OCI-LY7 (cell line): ENCODE data around the gene DNAJB7.

Source experiments
- EZH2phosphoT487 ChIP-seq: fragments of 200-600 bp; sonication (generic); IDR thresholded peaks from 2 replicates; pipeline ENCODE4 v1.6.1; 2018; ENCODE audit warnings: low read depth, borderline replicate concordance, mild to moderate bottlenecking, mixed run types, antibody characterized with exemption, low read length, moderate library complexity, mixed read lengths
- TF ChIP-seq, protein P1 (sequence below): fragments of 200-600 bp; sonication (generic); conservative IDR thresholded peaks from 2 replicates; pipeline ENCODE4 v1.5.1; 2014; ENCODE audit warnings: mild to moderate bottlenecking, antibody characterized with exemption, low read length, moderate library complexity, mixed read lengths

- TF ChIP-seq, protein P1, sequence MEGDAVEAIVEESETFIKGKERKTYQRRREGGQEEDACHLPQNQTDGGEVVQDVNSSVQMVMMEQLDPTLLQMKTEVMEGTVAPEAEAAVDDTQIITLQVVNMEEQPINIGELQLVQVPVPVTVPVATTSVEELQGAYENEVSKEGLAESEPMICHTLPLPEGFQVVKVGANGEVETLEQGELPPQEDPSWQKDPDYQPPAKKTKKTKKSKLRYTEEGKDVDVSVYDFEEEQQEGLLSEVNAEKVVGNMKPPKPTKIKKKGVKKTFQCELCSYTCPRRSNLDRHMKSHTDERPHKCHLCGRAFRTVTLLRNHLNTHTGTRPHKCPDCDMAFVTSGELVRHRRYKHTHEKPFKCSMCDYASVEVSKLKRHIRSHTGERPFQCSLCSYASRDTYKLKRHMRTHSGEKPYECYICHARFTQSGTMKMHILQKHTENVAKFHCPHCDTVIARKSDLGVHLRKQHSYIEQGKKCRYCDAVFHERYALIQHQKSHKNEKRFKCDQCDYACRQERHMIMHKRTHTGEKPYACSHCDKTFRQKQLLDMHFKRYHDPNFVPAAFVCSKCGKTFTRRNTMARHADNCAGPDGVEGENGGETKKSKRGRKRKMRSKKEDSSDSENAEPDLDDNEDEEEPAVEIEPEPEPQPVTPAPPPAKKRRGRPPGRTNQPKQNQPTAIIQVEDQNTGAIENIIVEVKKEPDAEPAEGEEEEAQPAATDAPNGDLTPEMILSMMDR, result no peak
- TF ChIP-seq EZH2phosphoT487, result no peak
Measured at GRCh38 chr22:40818192-40818746, 43.6 kb downstream of the DNAJB7 start.
